ENCODE results near the gene AURKB. TPM values are rescaled to one million over a fixed set of nuclear protein-coding genes. Genes with fewer than 3 reads are reported as not detected.
"Not testable (repeated sequence)": the region's sequence is repeated elsewhere in the genome, so short reads cannot be mapped to it uniquely, and the experiment has no call there.

AURKB gene
- total RNA-seq, 1 donor from 2014 or later, result 136 TPM

DNA sequence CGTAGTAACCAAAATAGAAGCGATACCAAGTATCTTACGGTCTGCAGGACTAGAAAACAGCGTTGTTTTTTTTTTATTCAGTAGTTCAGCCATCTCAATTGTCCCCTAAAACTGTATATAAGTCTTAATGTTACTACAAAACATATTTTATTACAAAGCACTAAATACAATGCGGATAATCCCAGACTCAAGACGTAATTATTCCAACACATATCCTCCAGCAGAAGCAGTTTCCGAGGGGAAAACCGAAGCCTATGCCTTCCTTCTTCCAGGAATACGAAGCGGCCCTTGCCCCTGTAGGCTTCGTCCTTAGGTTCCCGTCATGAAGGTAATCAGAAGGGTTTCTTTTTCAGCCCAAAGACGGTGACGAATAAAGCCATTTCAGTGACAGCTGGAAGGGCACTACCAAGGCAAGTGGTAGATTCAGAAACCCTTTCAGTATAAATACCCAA, 36.5 kb downstream of the AURKB start:
- peak overlapping the region; percentile 57 for H3K4me3 ChIP-seq (ENCODE audit: low read depth, low read length)
- DNase-seq (ENCODE audit: low read depth), result no peak
- TF ChIP-seq, protein P1, sequence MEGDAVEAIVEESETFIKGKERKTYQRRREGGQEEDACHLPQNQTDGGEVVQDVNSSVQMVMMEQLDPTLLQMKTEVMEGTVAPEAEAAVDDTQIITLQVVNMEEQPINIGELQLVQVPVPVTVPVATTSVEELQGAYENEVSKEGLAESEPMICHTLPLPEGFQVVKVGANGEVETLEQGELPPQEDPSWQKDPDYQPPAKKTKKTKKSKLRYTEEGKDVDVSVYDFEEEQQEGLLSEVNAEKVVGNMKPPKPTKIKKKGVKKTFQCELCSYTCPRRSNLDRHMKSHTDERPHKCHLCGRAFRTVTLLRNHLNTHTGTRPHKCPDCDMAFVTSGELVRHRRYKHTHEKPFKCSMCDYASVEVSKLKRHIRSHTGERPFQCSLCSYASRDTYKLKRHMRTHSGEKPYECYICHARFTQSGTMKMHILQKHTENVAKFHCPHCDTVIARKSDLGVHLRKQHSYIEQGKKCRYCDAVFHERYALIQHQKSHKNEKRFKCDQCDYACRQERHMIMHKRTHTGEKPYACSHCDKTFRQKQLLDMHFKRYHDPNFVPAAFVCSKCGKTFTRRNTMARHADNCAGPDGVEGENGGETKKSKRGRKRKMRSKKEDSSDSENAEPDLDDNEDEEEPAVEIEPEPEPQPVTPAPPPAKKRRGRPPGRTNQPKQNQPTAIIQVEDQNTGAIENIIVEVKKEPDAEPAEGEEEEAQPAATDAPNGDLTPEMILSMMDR (conservative IDR thresholded peaks at IDR 0.05; ENCODE audit: low read depth, low read length), result no peak

DNA sequence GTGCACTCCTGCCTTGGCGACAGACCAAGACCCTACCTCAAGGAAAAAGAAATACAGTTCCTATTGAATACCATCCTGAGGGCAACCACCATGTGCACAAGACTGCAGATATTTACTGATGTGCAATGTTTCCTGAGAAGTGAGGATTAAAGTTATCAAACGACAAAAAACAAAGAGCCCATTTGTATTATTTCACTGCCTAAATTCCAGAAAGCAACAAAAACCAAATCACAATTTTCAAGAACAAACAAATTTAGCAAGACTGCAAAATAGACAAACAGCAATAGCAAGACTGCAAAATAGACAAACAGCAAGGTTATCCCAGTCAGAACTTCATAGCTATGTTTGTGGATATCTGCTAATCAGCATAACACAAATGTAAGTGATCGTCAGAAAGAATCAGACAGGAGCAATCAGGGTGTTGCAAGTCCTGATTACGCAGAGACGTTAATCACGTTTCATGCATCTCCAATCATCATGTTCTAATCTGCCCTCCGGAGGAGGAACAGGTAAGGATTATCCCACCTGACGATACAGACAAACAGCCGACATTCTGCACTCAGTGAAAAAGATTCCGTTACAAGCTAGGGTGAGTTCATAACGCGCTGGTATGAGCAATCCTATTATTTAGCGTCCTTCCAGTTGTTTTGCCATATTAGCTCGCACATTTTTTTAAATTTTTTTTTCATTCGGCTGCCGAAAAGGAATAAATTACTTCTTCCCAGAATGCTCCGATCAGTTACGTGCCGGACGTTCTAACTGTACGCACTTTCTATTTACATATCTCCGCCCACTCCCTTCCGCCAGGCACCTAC, 37.1 kb downstream of the AURKB start:
- peak overlapping the region; percentile 57 for H3K4me3 ChIP-seq (ENCODE audit: low read depth, low read length)
- peak; percentile 98 for DNase-seq (ENCODE audit: low read depth)
- TF ChIP-seq, protein P1 (conservative IDR thresholded peaks at IDR 0.05; ENCODE audit: low read depth, low read length), result no peak

DNA sequence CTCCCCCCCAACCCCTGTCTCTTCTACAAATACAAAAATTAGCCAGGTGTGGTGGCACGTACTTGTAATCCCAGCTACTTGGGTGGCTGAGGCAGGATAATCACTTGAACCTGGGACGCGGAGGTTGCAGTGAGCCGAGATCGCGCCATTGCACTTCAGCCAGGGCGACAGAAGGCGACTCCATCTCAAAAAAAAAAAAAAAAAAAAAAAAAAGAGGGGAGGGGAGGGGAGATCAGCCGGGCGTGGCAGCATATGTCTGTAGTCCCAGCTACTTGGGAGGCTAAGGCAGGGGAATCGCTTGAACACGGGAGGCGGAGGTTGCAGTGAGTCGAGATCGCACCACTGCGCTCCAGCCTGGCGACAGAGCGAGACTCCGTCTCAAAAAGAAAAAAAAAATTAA, 40.2 kb downstream of the AURKB start:
- H3K4me3 ChIP-seq (ENCODE audit: low read depth, low read length), result peak overlapping the region; percentile 13

DNA sequence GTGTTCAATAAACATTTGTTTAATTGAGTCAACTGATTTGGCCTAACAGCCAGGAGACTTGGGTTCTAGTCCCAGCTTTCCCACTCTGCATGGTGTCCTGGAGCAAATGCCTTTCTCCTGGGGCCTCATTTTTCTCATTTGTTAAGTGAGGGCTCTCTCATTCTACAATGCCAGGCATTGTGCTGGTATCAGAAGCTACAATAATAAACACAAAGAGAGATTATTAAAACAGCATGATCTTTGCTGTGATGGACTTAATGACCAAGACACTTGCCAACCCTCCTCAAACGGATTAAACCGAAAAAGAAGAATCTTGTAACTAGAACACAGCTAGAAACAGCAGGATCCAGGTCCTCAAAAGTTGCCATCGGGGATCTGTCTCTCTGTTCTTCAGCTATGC, 42.8 kb downstream of the AURKB start:
- TF ChIP-seq, protein P1 (conservative IDR thresholded peaks at IDR 0.05; ENCODE audit: low read depth, low read length), result no peak
- DNase-seq (ENCODE audit: low read depth), result no peak
- no peak overlapping the region for H3K4me3 ChIP-seq (ENCODE audit: low read depth, low read length)

More for the DNA sequence above, 40.2 kb downstream of the AURKB start:
- not testable (repeated sequence) for DNase-seq (ENCODE audit: low read depth)

DNA sequence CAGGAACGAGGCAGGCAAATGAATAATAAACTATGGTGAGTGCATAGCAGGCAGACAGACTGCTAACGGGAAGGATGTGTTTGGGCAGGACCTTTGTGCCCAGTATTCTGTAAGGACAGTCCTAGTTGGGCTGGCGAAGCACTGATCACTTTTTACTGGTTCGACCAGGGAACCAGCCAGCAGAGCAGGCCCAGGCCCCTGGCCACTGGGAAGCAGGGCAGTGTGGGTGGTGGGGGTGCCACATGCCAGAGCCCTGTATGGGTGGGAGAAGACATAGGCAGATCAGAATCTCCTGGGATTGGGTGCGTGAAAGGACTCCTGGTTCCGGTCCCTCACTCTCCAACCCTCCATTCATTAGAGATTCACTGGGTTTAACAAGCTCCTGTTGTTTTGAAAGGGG, 43.6 kb downstream of the AURKB start:
- H3K4me3 ChIP-seq (ENCODE audit: low read depth, low read length), result no peak overlapping the region
- DNase-seq (ENCODE audit: low read depth), result no peak
- TF ChIP-seq, protein P1 (conservative IDR thresholded peaks at IDR 0.05; ENCODE audit: low read depth, low read length), result no peak

DNA sequence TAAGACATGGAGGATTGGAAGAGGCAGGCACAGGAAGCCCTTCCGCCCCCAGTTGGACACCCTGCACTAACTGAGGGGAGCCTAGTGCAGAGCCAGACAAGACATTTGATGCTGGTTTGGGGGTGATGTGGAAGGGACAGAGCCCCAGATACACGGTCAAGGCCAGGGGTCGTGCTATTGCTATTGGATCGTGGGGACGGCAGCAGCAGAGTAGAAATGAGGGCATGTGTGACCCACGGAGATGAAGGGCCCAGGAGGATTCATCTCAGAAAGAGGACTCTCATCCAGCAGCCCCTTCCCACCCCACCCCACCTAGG, 45.6 kb downstream of the AURKB start:
- TF ChIP-seq, protein P1 (conservative IDR thresholded peaks at IDR 0.05; ENCODE audit: low read depth, low read length), result no peak

DNA sequence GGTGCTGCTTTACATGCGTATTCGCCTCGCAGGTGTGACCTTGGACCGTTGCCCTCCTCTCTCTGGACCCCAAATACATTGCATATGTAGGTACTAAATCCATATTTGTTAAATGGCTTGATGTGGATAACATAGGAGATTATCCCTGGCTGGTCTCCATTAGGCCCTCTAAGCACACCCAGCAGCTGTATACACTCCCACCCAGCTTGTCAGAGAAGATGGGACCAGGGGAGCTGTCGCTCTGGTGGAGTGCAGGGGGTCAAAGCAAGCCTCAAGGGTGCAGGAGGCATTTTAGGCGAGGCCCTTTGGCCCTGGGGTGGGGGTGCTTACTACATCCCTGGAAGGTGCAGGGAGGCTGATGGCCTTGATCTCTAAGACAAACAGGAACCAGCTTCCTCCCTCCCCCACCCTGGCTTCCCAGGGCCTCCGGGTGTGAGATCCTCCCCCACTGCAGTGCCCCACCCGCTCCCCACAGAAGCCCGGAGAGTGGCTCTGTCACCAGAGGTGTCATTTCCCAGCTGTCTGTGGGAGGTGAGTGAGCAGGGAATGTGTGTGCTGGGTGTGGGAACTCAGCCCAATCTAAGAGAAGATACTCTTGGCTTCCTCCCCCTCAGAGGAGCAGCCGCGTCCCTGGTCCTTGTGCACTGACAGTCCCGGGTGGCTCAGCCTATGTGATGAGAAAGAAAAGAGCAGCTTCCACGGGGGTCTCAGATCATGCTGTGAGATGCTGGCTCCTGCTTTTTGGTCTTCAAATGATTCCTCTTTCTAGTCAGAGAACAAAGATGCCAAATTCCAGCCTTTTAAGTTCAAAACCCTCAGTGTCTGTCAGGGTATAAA, 46.2 kb downstream of the AURKB start:
- no peak overlapping the region for H3K4me3 ChIP-seq (ENCODE audit: low read depth, low read length)
- TF ChIP-seq, protein P1 (conservative IDR thresholded peaks at IDR 0.05; ENCODE audit: low read depth, low read length), result no peak
- DNase-seq (ENCODE audit: low read depth), result no peak

More for the DNA sequence above, 45.6 kb downstream of the AURKB start:
- no peak for DNase-seq (ENCODE audit: low read depth)
- H3K4me3 ChIP-seq (ENCODE audit: low read depth, low read length), result no peak overlapping the region
